AG04450 (cell line): ENCODE data around the gene PRPSAP2. TPM values are rescaled to one million over a fixed set of nuclear protein-coding genes. Genes with fewer than 3 reads are reported as not detected.

Source experiments
- CTCF ChIA-PET: fragments of 300-600, 350-600 bp; formaldehyde crosslinking; extraction: SDS; loops from one replicate; lab custom pipeline; 2022; ENCODE audit warnings: antibody characterized with exemption, inconsistent platforms; lab: Charles Lee
- POLR2A ChIA-PET: fragments of 350-600 bp; formaldehyde crosslinking; extraction: SDS; loops from one replicate; lab custom pipeline; 2021; ENCODE audit warnings: antibody characterized with exemption, inconsistent platforms; lab: Yijun Ruan, JAX
- DNase-seq: peaks from one replicate; pipeline ENCODE4 v3.0.0-alpha.2; 2011; ENCODE audit warnings: low read depth, low spot score
- H3K27ac ChIP-seq: one replicate; pipeline ENCODE4 v1.5.1; 2012; ENCODE audit warnings: low read depth, low read length, control low read depth
- H3K27me3 ChIP-seq: one replicate; pipeline ENCODE4 v1.6.0; 2012; ENCODE audit warnings: low read length; ENCODE audit not compliant: control insufficient read depth, insufficient read depth
- H3K4me3 ChIP-seq: 2 replicates; pipeline ENCODE4 v1.5.1; 2011; ENCODE audit warnings: mild to moderate bottlenecking, low read depth, low read length, control low read depth
- H3K9me3 ChIP-seq: 2 replicates; pipeline ENCODE4 v1.5.1; 2012; ENCODE audit warnings: low read length; ENCODE audit not compliant: control insufficient read depth, insufficient read depth
- polyA plus RNA-seq: library from polyadenylated mRNA; depleted of rRNA; stranded (reverse); fragments of >200 nt; gene quantifications from 2 replicates; pipeline ENCODE4 v1.2.3, GENCODE V29; 2011
- TF ChIP-seq, protein P1 (sequence below): IDR thresholded peaks from 2 replicates; pipeline ENCODE4 v1.5.1; 2011; ENCODE audit warnings: low read depth, low read length, control low read depth, inconsistent platforms

Gene PRPSAP2
- polyA plus RNA-seq, 1 experiment, result 33.9 TPM

DNA sequence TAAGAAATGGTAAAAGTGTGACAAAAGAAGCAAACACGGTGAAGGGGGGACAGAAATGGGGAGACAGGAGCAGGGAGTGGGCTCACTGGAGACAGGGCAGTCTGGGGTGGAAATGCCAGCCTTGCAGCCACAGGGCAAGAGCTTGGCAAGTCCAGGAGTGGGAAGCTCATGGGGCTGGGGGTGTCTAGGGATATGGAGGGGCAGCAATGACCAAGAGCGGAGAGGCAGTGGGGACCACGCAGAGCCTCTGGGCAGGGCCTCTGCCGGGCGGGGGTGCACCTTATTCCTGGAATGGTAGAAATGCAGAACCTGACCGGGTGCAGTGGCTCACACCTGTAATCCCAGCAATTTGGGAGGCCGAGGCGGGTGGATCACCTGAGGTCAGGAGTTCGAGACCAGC, 106.6 kb downstream of the PRPSAP2 start:
- no peaks in the 10 kb centered on the region for H3K27me3 ChIP-seq
- no peak for DNase-seq
- H3K9me3 ChIP-seq, result no peaks in the 10 kb centered on the region; the same call in 1 of the 2 replicates
- TF ChIP-seq, protein P1, sequence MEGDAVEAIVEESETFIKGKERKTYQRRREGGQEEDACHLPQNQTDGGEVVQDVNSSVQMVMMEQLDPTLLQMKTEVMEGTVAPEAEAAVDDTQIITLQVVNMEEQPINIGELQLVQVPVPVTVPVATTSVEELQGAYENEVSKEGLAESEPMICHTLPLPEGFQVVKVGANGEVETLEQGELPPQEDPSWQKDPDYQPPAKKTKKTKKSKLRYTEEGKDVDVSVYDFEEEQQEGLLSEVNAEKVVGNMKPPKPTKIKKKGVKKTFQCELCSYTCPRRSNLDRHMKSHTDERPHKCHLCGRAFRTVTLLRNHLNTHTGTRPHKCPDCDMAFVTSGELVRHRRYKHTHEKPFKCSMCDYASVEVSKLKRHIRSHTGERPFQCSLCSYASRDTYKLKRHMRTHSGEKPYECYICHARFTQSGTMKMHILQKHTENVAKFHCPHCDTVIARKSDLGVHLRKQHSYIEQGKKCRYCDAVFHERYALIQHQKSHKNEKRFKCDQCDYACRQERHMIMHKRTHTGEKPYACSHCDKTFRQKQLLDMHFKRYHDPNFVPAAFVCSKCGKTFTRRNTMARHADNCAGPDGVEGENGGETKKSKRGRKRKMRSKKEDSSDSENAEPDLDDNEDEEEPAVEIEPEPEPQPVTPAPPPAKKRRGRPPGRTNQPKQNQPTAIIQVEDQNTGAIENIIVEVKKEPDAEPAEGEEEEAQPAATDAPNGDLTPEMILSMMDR, result no peak
- ChIA-PET CTCF (no interaction called here), POLR2A (interaction anchor here (0.6 kb wide), 1 partner anchor 837 kb away, joined by 5 read pairs; no protein-coding TSS in a partner anchor)
- H3K27ac ChIP-seq, result no peak overlapping the region
- H3K4me3 ChIP-seq, result no peak overlapping the region

DNA sequence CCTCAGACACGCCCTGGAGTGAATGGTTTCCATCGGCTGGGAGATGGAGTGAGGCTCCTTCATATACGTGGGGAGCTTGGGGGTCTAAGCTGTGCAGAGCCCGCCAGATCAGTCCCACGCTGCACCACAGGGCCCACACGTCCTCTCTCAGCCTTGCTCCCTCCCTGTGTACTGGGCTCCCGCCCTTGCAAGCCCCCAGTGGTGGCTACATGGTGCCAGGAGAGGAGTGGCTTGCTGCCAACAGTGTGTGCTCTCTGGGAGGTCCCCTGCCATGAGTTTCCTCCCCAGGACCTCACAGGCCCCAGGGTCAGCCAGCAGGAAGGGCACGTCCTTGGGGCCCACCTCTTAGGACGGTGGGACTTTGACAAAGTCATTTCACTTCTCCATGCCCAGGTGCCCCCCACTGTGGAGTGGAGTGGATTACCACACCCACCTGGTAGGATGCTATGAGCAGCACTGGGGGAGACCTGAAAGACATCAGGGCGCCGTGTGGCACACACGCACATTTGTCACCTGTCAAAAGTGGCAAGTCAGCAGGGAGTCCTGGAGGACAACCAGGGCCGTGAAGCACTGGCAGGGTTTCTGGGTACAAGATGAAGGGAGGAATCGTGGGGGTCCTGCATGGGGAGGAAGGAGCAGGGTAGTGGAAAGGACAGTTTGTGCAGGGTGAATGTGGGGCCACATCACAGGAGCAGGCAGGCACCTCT, 107.8 kb downstream of the PRPSAP2 start:
- H3K27ac ChIP-seq, result no peak overlapping the region
- ChIA-PET POLR2A (no interaction called here), CTCF (no interaction called here)
- no peaks in the 10 kb centered on the region; the same call in 1 of the 2 replicates for H3K9me3 ChIP-seq
- TF ChIP-seq, protein P1, result no peak
- H3K4me3 ChIP-seq, result no peak overlapping the region
- H3K27me3 ChIP-seq, result no peaks in the 10 kb centered on the region
- DNase-seq, result no peak

DNA sequence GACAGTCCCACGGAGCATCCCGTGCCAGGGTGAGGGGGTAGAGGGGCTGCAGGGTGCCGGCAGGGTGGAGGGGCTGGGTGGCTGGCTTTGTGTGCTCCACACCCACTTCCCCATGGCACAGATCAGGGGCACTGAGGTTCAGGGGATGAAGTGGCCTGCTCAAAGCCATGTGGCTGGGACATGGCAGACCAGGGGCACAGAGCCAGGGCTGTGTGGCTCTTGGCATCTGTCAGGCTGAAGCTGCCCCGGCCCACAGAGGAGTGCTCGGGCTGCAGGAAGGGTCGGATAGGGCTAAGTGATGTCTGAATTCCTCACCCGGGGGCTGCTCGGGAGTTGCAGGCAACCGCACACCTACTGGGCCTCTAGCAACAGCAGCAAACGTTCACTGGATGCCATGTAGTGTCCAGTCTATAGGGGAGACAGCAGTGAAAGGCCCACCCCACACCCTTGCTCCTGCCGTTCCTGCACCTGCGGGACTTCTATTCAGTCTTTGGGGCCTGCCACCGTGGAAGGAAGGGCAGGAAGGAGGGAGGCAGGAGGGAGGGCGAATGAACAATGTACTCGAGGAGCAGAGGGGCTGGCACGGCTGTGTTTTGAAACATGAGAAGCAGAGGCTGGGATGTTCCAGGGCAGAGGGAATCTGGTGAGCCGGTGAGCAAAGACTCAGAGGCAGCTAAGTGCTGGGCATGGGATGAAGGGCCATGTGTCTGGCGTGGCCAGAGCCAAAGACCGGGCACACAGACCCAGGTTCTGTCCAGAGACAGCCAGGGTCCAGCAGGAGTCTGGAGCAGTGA, 109.1 kb downstream of the PRPSAP2 start:
- TF ChIP-seq, protein P1, result no peak
- ChIA-PET CTCF (interaction anchor here (0.5 kb wide), 2 partner anchors 73 to 161 kb away, joined by 3 to 5 read pairs; no protein-coding TSS in a partner anchor), POLR2A (no interaction called here)
- no peak for DNase-seq
- H3K27ac ChIP-seq, result no peak overlapping the region
- H3K9me3 ChIP-seq, result no peaks in the 10 kb centered on the region; the same call in 1 of the 2 replicates
- H3K4me3 ChIP-seq, result no peak overlapping the region
- no peaks in the 10 kb centered on the region for H3K27me3 ChIP-seq

DNA sequence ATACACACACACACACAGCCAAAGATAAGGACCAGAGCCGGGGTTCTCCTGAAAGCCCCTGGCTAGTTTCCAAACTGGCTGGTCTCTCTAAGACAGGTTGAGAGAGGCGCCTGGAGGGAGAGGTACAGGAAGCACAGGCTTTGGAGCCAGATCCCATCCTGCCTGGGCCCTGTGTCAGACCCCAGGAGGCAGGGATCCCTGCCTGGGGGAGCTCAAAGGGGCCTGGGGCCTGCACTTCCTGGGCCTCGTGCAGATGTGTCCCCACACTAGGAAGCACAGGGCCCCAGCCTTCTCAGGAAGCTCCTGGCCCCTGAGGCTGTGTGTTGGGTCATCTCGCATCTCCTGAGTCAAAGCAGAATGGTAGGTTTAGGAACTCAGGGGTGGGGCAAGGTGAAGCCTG, 110.0 kb downstream of the PRPSAP2 start:
- ChIA-PET POLR2A (interaction anchor here (1.0 kb wide), 1 partner anchor 1022 kb away, joined by 3 read pairs; no protein-coding TSS in a partner anchor), CTCF (interaction anchor here (0.5 kb wide), 2 partner anchors 74 to 162 kb away, joined by 3 to 5 read pairs; no protein-coding TSS in a partner anchor)
- no peak for DNase-seq
- no peaks in the 10 kb centered on the region; the same call in 1 of the 2 replicates for H3K9me3 ChIP-seq
- no peak overlapping the region for H3K27ac ChIP-seq
- TF ChIP-seq, protein P1, result no peak
- H3K4me3 ChIP-seq, result no peak overlapping the region
- no peaks in the 10 kb centered on the region for H3K27me3 ChIP-seq
